DMS114 treated with DMSO at 0.1 percent for 48 hours (cell line): ENCODE results near the gene ACKR2.

Experiments used
- DNase-seq: peaks from one replicate; lab custom pipeline; 2025; ENCODE audit not compliant: unreplicated experiment; lab: John Stamatoyannopoulos, UW

ACKR2 gene

GRCh38 chr3:42829083-42829627, 19.9 kb downstream of the ACKR2 start:
- DNase-seq, result no peak

- no peak for DNase-seq
Measured at GRCh38 chr3:42829628-42830436, 20.6 kb downstream of the ACKR2 start.

- DNase-seq, result peak; percentile 31
Measured at GRCh38 chr3:42830437-42831320, 21.4 kb downstream of the ACKR2 start.

- DNase-seq, result peak; percentile 28
Measured at GRCh38 chr3:42831321-42831713, 22.1 kb downstream of the ACKR2 start.

- no peak for DNase-seq
Measured at GRCh38 chr3:42836150-42837123, 27.2 kb downstream of the ACKR2 start.

- no peak for DNase-seq
Measured at GRCh38 chr3:42838571-42838970, 29.3 kb downstream of the ACKR2 start.

- DNase-seq, result peak; percentile 84
Measured at GRCh38 chr3:42839616-42840015, 30.4 kb downstream of the ACKR2 start.

- DNase-seq, result no peak
Measured at GRCh38 chr3:42841332-42841731, 32.1 kb downstream of the ACKR2 start.

- DNase-seq, result no peak
Measured at GRCh38 chr3:42843713-42844411, 34.6 kb downstream of the ACKR2 start.

- DNase-seq, result no peak
Measured at GRCh38 chr3:42844412-42844713, 35.1 kb downstream of the ACKR2 start.

GRCh38 chr3:42844815-42845214, 35.6 kb downstream of the ACKR2 start:
- no peak for DNase-seq

- no peak for DNase-seq
Measured at GRCh38 chr3:42846685-42847522, 37.7 kb downstream of the ACKR2 start.

- no peak for DNase-seq
Measured at GRCh38 chr3:42847731-42848130, 38.5 kb downstream of the ACKR2 start.

- no peak for DNase-seq
Measured at GRCh38 chr3:42849017-42849416, 39.8 kb downstream of the ACKR2 start.

GRCh38 chr3:42850263-42850662, 41.0 kb downstream of the ACKR2 start:
- DNase-seq, result no peak

GRCh38 chr3:42851228-42851834, 42.1 kb downstream of the ACKR2 start:
- no peak for DNase-seq

- DNase-seq, result no peak
Measured at GRCh38 chr3:42852441-42852840, 43.2 kb downstream of the ACKR2 start.

- no peak for DNase-seq
Measured at GRCh38 chr3:42853056-42853455, 43.8 kb downstream of the ACKR2 start.

- DNase-seq, result no peak
Measured at GRCh38 chr3:42853739-42854302, 44.6 kb downstream of the ACKR2 start.
